Measurements from ENCODE around the gene NTSR1. TPM values are rescaled to one million over a fixed set of nuclear protein-coding genes. Genes with fewer than 3 reads are reported as not detected.

NTSR1 gene
- total and polyA plus RNA-seq, 4 donors: 0.03 to 0.33 (median 0.08) TPM; not detected in 1

DNA sequence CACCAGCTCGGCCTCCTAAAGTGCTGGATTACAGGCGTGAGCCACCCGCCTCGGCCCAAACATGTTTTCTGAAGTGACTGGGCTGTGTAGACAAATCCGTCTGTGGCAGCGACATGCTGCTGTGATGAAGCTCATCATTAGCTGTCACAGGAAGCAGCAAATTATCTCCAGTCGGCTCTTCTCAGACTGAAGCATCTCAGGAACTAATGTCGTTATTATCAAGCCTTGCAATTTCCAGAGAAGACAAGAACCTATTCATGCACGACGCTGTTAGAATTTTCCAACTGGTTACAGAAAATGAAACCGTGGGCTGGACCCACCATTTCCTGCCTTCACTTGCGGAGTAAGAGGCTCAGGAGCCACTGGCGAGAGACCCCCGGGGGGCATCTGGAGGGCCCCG lies 17.1 kb upstream of the NTSR1 start:
- WGBS: 79% methylated on average over 15 of the region's 15 CpGs
- DNase-seq (ENCODE audit: low spot score): no peak
- peaks cover 0 to 2% (median 0%) of the 10 kb centered on the region in 4 donors for H3K27me3 ChIP-seq (ENCODE audit: control insufficient read depth in 4 of 4, insufficient read depth in 4 of 4, low read length in 3 of 4)

More for the DNA sequence above, 17.1 kb upstream of the NTSR1 start:
- no peak overlapping the region for H3K4me3 ChIP-seq (ENCODE audit: low read depth in 1 of 3, low read length in 3 of 3)
- H3K36me3 ChIP-seq (ENCODE audit: control insufficient read depth in 4 of 4, insufficient read depth in 3 of 4, low read depth in 1 of 4, low read length in 3 of 4): no peaks in the 10 kb centered on the region
- H3K9ac ChIP-seq (ENCODE audit: low read depth in 1 of 2, low read length in 2 of 2): no peak overlapping the region
- no peak for TF ChIP-seq NR2F2 (IDR thresholded peaks at IDR 0.05)
- TF ChIP-seq EGR1 (IDR thresholded peaks at IDR 0.05; ENCODE audit: low read depth in 2 of 2): no peak
- no peak for TF ChIP-seq RXRA (IDR thresholded peaks at IDR 0.05)
- TF ChIP-seq SP1 (IDR thresholded peaks at IDR 0.05): no peak
- TF ChIP-seq GABPA (IDR thresholded peaks at IDR 0.05 in 1 of 2, conservative IDR thresholded peaks at IDR 0.05 in 1 of 2): no peak
- TF ChIP-seq YY1 (IDR thresholded peaks at IDR 0.05): no peak
- no peak for TF ChIP-seq TAF1 (conservative IDR thresholded peaks at IDR 0.05)
- TF ChIP-seq FOXA2 (IDR thresholded peaks at IDR 0.05): no peak
- TF ChIP-seq, protein P1, sequence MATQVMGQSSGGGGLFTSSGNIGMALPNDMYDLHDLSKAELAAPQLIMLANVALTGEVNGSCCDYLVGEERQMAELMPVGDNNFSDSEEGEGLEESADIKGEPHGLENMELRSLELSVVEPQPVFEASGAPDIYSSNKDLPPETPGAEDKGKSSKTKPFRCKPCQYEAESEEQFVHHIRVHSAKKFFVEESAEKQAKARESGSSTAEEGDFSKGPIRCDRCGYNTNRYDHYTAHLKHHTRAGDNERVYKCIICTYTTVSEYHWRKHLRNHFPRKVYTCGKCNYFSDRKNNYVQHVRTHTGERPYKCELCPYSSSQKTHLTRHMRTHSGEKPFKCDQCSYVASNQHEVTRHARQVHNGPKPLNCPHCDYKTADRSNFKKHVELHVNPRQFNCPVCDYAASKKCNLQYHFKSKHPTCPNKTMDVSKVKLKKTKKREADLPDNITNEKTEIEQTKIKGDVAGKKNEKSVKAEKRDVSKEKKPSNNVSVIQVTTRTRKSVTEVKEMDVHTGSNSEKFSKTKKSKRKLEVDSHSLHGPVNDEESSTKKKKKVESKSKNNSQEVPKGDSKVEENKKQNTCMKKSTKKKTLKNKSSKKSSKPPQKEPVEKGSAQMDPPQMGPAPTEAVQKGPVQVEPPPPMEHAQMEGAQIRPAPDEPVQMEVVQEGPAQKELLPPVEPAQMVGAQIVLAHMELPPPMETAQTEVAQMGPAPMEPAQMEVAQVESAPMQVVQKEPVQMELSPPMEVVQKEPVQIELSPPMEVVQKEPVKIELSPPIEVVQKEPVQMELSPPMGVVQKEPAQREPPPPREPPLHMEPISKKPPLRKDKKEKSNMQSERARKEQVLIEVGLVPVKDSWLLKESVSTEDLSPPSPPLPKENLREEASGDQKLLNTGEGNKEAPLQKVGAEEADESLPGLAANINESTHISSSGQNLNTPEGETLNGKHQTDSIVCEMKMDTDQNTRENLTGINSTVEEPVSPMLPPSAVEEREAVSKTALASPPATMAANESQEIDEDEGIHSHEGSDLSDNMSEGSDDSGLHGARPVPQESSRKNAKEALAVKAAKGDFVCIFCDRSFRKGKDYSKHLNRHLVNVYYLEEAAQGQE (IDR thresholded peaks at IDR 0.05): no peak
- no peak for TF ChIP-seq FOXA1 (IDR thresholded peaks at IDR 0.05)
- TF ChIP-seq, protein P2, sequence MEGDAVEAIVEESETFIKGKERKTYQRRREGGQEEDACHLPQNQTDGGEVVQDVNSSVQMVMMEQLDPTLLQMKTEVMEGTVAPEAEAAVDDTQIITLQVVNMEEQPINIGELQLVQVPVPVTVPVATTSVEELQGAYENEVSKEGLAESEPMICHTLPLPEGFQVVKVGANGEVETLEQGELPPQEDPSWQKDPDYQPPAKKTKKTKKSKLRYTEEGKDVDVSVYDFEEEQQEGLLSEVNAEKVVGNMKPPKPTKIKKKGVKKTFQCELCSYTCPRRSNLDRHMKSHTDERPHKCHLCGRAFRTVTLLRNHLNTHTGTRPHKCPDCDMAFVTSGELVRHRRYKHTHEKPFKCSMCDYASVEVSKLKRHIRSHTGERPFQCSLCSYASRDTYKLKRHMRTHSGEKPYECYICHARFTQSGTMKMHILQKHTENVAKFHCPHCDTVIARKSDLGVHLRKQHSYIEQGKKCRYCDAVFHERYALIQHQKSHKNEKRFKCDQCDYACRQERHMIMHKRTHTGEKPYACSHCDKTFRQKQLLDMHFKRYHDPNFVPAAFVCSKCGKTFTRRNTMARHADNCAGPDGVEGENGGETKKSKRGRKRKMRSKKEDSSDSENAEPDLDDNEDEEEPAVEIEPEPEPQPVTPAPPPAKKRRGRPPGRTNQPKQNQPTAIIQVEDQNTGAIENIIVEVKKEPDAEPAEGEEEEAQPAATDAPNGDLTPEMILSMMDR (IDR thresholded peaks at IDR 0.05; ENCODE audit: low read depth, low read length, missing input control): no peak
- TF ChIP-seq, protein P3, sequence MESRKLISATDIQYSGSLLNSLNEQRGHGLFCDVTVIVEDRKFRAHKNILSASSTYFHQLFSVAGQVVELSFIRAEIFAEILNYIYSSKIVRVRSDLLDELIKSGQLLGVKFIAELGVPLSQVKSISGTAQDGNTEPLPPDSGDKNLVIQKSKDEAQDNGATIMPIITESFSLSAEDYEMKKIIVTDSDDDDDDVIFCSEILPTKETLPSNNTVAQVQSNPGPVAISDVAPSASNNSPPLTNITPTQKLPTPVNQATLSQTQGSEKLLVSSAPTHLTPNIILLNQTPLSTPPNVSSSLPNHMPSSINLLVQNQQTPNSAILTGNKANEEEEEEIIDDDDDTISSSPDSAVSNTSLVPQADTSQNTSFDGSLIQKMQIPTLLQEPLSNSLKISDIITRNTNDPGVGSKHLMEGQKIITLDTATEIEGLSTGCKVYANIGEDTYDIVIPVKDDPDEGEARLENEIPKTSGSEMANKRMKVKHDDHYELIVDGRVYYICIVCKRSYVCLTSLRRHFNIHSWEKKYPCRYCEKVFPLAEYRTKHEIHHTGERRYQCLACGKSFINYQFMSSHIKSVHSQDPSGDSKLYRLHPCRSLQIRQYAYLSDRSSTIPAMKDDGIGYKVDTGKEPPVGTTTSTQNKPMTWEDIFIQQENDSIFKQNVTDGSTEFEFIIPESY (IDR thresholded peaks at IDR 0.05): no peak
- TF ChIP-seq, protein P4, sequence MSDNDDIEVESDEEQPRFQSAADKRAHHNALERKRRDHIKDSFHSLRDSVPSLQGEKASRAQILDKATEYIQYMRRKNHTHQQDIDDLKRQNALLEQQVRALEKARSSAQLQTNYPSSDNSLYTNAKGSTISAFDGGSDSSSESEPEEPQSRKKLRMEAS (IDR thresholded peaks at IDR 0.05): no peak
- no peak for TF ChIP-seq HNF4G (IDR thresholded peaks at IDR 0.05)
- TF ChIP-seq, protein P5, sequence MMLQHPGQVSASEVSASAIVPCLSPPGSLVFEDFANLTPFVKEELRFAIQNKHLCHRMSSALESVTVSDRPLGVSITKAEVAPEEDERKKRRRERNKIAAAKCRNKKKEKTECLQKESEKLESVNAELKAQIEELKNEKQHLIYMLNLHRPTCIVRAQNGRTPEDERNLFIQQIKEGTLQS (IDR thresholded peaks at IDR 0.05): no peak
- TF ChIP-seq JUND (IDR thresholded peaks at IDR 0.05): no peak
- TF ChIP-seq HNF4A (conservative IDR thresholded peaks at IDR 0.05): no peak
- no peak for TF ChIP-seq RAD21 (IDR thresholded peaks at IDR 0.05)
- no peak overlapping the region for H3K27ac ChIP-seq (ENCODE audit: low read depth in 1 of 2, low read length in 2 of 2)
- no peaks in the 10 kb centered on the region for H3K9me3 ChIP-seq (ENCODE audit: control insufficient read depth in 4 of 4, low read length in 3 of 4)
- no peaks in the 10 kb centered on the region for H3K4me1 ChIP-seq (ENCODE audit: control insufficient read depth in 4 of 4, insufficient read depth in 4 of 4, low read length in 3 of 4)
